Retina (tissue), 1 donor: Measurements from ENCODE around the gene CLEC18B.
"Not testable (repeated sequence)": the region's sequence is repeated elsewhere in the genome, so short reads cannot be mapped to it uniquely, and the experiment has no call there.

ENCODE experiments used
- DNase-seq: peaks from one replicate; pipeline ENCODE4 v3.0.0-alpha.2; 2016

Gene CLEC18B

DNA sequence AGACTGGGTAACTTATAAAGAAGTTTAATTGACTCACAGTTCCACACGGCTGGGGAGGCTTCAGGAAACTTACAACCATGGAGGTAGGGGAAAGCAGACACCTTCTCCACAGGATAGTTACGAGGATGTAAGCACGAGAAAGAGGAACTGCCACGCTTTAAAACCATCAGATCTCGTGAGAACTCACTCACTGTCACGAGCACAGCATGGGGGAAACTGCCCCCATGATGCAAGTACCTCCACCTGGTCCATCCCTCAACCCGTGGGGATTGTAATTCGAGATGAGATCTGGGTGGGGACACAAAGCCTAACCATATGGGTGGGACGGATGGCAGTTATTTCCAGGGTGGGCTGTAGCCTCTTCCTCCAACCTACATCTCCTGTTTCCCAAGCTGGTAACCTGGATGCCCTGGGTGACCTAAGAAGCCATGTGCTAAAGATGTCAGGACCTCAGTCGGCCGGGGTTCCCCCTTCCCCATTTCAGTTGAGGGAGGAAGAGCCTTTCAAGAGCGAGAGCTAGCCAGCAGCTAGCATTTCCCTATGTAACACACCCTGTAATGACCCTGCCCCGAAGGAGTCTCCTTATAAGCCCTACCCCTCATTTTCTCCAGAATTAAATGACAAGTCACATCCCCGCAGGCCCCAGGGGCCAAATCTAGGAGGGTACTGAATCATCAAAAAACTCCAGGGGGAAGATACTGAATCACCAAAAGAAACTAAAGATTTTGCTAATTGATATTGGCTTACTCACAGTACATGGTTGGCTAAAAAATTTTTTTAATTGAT, 16.9 kb downstream of the CLEC18B start:
- not testable (repeated sequence) for DNase-seq

GRCh38 chr16:74400238-74400637, 21.0 kb downstream of the CLEC18B start:
- DNase-seq: not testable (repeated sequence)

- peak; percentile 24 for DNase-seq
Measured at GRCh38 chr16:74398212-74398895, 22.9 kb downstream of the CLEC18B start.

DNA sequence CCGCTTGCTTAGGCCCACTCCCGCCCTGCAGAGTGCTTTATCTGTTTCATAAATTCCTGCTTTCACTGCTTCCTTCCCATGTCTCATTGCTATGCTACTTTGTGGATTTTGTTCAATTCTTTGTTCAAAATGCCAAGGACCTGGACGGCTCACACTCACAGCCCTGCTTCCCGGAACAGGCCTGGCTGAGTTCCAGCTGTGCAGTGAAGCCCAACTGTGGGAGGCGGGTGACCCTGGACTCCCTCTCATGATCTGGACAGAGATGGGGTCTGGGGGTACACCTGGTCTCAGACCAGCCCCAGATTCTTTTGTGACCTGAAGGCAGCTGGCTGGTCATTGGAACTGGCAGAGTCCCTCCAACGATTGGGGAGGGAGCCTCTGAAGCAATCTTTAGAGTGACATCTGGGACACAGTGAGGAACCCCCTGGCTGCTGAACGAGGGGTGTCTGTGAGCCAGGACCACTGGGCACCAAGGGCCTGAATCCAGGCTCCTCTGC, 24.7 kb downstream of the CLEC18B start:
- DNase-seq: peak; percentile 7

DNA sequence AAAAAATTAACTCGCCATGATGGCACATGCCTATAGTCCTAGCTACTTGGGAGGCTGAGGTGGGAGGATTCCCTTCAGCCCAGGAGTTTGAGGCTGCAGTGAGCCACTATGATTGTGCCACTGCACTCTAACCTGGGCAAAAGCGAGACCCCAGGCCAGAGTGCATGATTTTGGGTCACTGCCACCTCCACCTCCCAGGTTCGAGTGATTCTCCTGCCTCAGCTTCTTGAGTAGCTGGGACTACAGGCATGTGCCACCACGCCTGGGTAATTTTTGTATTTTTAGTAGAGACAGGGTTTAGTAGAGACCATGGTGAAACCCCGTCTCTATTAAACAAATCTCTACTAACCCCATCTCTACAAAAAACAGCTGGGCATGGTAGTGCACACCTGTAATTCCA, 26.7 kb downstream of the CLEC18B start:
- DNase-seq: not testable (repeated sequence)

GRCh38 chr16:74394131-74394530, 27.1 kb downstream of the CLEC18B start:
- DNase-seq: not testable (repeated sequence)

DNA sequence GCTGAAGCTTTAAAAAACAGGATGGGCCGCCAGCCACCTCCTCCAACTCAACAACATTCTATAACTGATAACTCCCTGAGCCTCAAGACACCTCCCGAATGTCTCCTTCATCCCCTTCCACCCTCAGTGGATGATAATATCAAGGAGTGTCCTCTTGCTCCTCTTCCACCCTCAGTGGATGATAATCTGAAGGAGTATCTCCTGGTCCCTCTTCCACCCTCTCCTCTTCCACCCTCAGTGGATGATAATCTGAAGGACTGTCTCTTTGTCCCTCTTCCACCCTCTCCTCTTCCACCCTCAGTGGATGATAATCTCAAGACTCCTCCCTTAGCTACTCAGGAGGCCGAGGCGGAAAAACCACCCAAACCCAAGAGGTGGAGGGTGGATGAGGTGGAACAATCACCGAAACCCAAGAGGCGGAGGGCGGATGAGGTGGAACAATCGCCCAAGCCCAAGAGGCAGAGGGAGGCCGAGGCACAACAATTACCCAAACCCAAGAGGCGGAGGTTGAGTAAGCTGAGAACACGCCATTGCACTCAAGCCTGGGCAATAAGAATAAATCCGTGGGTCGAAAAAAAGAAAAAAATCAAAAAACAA, 29.7 kb downstream of the CLEC18B start:
- DNase-seq: not testable (repeated sequence)

DNA sequence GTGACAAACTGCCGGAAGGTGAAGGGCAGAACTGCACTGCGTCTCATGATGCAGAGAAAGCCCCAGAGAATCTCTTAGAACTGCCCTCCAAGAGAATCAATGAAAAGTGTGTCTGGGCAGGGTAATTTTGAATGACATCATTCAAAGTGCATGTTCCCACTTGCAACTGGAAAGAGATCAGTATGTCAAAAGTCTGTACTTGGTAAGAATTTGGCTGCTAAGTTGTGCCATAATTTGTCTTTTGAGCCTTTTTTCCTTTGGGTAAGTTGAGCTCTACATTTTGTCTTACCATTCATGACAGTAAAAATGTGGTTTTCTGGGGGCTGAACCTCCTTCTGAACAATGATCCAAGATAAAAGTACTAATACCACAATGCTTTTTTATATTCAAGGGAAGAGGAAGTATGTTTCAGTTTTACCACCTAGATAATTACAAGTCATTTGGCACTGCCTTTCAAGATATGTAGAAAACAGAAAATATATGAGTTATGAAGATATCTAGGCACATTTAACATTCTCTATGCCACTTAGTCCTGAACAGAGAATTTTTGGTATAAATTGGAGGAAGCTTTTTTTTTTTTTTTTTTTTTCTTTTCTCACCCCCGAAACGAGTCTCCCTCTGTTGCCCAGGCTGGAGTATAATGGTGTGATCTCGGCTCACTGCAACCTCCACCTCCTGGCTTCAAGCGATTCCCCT, 38.8 kb downstream of the CLEC18B start:
- DNase-seq: not testable (repeated sequence)

DNA sequence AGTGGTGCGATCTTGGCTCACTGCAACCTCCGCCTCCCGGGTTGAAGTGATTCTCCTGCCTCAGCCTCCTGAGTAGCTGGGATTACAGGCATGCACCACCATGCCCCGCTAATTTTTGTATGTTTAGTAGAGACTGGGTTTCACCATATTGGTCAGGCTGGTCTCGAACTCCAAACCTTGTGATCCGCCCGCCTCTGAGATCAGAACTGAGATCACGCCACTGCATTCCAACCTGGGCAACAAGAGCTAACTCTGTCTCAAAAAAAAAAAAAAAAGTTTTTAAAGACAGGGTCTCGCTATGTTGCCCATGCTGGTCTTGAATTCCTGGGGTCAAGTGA, 47.5 kb downstream of the CLEC18B start:
- not testable (repeated sequence) for DNase-seq

- no peak for DNase-seq
Measured at GRCh38 chr16:74372953-74373846, 48.1 kb downstream of the CLEC18B start.

GRCh38 chr16:74372369-74372768, 48.9 kb downstream of the CLEC18B start:
- no peak for DNase-seq

GRCh38 chr16:74370338-74371135, 50.7 kb downstream of the CLEC18B start:
- not testable (repeated sequence) for DNase-seq

DNA sequence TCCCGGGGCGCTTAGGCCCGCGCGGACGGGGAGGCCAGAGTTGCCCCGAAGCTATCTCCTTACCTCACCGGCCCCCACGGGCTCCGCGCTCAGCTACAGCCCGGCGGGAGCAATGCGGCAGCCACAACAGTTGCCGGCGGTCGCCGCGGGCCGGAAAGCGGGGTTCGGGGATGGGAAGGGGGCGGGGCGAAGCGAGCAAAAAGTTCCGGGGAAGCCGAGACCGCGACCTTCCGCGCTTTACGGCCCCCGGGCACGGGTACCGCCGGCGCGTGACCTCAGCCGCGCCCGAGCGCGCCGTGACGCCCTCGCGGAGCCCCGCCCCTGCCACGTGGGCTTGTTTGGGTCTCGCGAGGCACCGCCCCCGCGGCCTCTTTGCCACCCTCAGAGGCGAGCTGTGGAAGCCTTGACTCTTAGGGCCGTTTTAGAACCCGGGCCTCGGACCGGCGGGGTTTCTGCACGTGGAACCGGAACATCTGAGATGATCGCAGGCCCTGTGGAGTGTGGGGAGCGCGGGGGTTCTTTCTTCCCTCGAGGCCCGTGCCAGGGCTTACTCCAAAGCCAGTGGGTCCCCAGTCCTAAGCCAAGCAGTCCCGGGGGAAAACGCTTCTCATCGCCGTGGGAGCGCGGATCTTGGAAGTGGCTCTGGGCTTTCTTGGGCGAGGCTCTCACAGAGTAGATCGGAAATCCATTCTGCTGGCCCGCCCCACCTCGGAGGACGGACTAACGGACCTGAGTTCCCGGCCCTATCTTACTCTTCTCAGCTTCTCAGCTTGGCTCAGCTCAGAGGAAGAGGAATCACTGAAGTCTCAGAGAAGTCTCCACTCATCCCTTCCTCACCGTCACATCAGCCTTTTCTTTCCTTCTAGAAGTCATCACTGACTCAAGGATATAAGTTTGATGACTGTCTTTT, 53.0 kb downstream of the CLEC18B start:
- peak; percentile 98 for DNase-seq

- DNase-seq: peak; percentile 83
Measured at GRCh38 chr16:74367469-74368001, 53.7 kb downstream of the CLEC18B start.

DNA sequence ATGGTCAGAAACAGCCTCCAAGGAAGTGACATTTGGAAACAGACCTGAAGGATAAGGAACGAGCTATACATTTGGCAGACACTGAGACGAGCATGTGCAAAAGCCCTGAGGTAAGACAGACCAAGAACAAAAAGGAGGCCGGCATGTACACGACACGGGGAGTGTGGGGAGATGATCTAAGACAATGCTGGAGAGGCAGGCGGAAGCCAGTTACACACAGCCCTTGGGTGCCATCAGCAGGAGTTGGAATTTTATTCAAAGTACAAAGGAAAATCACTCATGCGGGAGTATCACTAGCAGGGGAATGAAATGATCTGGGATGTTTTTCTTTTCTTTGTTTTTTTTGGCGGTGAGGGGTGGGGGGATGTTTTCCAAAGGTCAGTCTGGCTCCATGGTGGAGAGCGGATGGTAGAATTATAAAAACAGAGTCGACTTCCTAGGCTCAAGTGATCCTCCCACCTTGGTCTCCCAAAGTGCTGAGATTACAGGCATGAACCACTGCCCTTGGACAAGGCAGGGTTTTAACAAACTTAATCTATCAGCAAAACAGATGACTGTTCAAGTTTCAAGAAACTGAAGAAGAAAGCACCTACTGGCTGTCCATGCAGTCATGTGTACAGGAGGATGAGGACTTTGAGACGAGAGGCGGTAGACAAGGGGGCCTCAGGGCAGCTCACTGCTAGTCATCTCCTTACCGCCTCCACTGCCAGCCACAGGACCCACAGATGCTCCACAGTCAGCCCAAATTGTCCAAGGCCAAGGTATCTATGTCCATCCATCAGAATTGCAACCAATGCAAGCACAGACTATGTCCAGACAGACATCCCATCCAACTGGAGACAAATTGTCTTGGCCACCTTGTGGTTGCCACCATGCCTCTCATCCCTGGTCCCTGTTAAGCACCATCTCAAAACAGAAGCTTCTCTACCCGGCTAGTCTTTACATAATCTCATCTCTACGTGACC, 59.4 kb downstream of the CLEC18B start:
- not testable (repeated sequence) for DNase-seq
